Measurements from ENCODE around the gene KLHL30.

DNA sequence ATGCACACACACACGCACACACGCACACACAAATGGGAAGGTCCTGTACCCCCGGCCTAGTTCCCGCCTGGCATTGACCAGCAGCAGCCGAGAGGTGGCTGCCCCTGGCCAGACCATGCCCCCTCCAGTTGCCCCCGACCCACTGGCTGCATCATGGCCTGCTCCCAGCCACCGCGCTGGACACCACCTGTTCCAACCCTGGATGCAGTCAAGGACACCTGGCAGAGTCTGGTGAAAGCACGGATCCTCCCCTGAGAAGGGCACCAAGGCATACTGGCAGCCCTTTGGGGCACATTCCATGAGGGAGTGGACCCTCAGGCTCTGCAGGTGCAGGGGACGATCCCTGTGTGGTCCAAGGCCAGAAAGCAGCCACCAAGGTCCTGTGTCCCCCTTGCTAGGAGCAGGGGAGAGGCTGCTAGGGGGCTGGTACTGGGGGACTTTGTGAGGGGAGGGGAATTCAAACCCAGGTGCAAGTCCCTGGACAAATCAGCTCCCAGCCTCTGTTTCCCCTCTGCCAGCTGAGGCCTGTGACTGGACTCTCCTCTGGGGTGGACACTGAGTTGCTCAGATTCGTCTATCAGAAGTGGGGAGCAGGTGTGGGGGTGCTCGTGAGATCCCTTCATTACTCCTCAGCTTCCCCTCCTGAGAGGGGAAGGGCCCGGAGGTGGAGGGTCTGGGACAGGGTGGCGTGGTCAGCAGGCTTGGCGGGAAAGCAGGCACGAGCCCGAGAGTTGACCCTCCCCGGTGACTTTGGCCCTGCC lies 34.8 kb upstream of the KLHL30 start:
- TF ChIP-seq, protein P1, sequence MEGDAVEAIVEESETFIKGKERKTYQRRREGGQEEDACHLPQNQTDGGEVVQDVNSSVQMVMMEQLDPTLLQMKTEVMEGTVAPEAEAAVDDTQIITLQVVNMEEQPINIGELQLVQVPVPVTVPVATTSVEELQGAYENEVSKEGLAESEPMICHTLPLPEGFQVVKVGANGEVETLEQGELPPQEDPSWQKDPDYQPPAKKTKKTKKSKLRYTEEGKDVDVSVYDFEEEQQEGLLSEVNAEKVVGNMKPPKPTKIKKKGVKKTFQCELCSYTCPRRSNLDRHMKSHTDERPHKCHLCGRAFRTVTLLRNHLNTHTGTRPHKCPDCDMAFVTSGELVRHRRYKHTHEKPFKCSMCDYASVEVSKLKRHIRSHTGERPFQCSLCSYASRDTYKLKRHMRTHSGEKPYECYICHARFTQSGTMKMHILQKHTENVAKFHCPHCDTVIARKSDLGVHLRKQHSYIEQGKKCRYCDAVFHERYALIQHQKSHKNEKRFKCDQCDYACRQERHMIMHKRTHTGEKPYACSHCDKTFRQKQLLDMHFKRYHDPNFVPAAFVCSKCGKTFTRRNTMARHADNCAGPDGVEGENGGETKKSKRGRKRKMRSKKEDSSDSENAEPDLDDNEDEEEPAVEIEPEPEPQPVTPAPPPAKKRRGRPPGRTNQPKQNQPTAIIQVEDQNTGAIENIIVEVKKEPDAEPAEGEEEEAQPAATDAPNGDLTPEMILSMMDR (conservative IDR thresholded peaks at IDR 0.05; ENCODE audit: low read length) = no peak
- no peak for TF ChIP-seq EZH2phosphoT487 (IDR thresholded peaks at IDR 0.05; ENCODE audit: borderline replicate concordance, low read depth, low read length)
